Ovary (tissue), 9 donors: ENCODE results near the gene CAMK2D. TPM values are rescaled to one million over a fixed set of nuclear protein-coding genes. Genes with fewer than 3 reads are reported as not detected.
A peak's percentile ranks its signal among the peaks of the same experiment; 100 is the strongest.

Experiments
- DNase-seq, 5 donors: peaks; one replicate each; pipeline ENCODE4 v3.0.0-alpha.2; 2019 to 2020
- H3K27ac ChIP-seq, 2 donors: fragments of 200-600 bp; one replicate each; pipeline versions ENCODE4 v1.5.1 to v1.8.0; 2019 to 2022
- H3K27me3 ChIP-seq: fragments of 200-600 bp; one replicate; pipeline ENCODE4 v1.8.0; 2022
- H3K36me3 ChIP-seq: fragments of 200-600 bp; sonication (generic); one replicate; pipeline ENCODE4 v1.5.1; 2019
- H3K4me1 ChIP-seq: one replicate; pipeline ENCODE4 v1.8.1; 2013; ENCODE audit warnings: mild to moderate bottlenecking, moderate library complexity; ENCODE audit not compliant: insufficient read depth
- H3K4me3 ChIP-seq: fragments of 200-600 bp; sonication (generic); one replicate; pipeline ENCODE4 v1.5.1; 2017
- H3K9me3 ChIP-seq, 2 donors: fragments of 200-600 bp in 1 of 2; sonication (generic) in 1 of 2; one replicate each; pipeline versions ENCODE4 v1.5.1 to v1.8.1; 2013 to 2019; ENCODE audit warnings: mild to moderate bottlenecking in 1 of 2, moderate library complexity in 1 of 2
- EP300 ChIP-seq: sonication (generic); formaldehyde crosslinking; IDR thresholded peaks from one replicate; pipeline ENCODE4 v1.6.1; 2017; ENCODE audit warnings: antibody characterized with exemption
- POLR2A ChIP-seq: fragments of 450-650 bp; IDR thresholded peaks from one replicate; pipeline ENCODE4 v1.6.1; 2017; ENCODE audit warnings: antibody characterized with exemption, mild to moderate bottlenecking, moderate library complexity
- WGBS, 3 donors: extraction: QIAGEN DNeasy Blood & Tissue Kit in 1 of 3; methylation state at CpG; one replicate each; pipeline versions ENCODE4 v1.1.5 to v1.1.7; 2013 to 2017; 5-methylcytosine and 5-hydroxymethylcytosine counted together
- intact Hi-C, 4 donors: fragments of 100-400 bp; cut with DNase I; formaldehyde crosslinking; loops; one replicate each; pipeline versions ENCODE4 v1.11.0 to v1.15.1; 2022 to 2023
- polyA plus RNA-seq, 2 donors: library from polyadenylated mRNA; stranded (reverse); fragments of 200-250 nt in 1 of 2; fragments of 350-450 nt in 1 of 2; fragmentation: Illumina TruSeq in 1 of 2; extraction: RNeasy Lipid Tissue Mini Kit (QIAGEN cat#74804) in 1 of 2; gene quantifications; one replicate each; pipeline ENCODE4 v1.2.3, GENCODE V29; 2013 to 2014
- total RNA-seq, 7 donors: library from RNA; depleted of rRNA in 2 of 7; stranded (reverse); fragments of >200 nt in 2 of 7; fragmentation: NEBNext Ultra II Directional in 3 of 7; extraction: Animal tissue kit (Norgen Biotek cat#: 25700) in 3 of 7; gene quantifications; one replicate each; pipeline versions ENCODE4 v1.1.0 to v1.2.4, GENCODE V29; 2016 to 2023
- TF ChIP-seq, protein P1 (sequence below), 3 donors: fragments of 450-650 bp in 2 of 3; fragments of 200-600 bp in 1 of 3; IDR thresholded peaks; one replicate each; pipeline versions ENCODE4 v1.5.1 to v1.8.0; 2016 to 2022; ENCODE audit warnings: antibody characterized with exemption in 3 of 3, mild to moderate bottlenecking in 1 of 3
- donor health status: DM: no; HTN: no; CAD: no; lungs with moderate emphysema.
- donor health status: DM: no; HTN: no; CAD: no.
- donor health status: Bipolar disorder and iron deficiency.
- donor health status: DM: yes; HTN: yes; CAD: no.
- donor health status: DM: no; HTN: no; CAD: no.
- donor health status: DM: yes; HTN: yes; CAD: no.

CAMK2D gene
- total and polyA plus RNA-seq, 9 donors, result 14.2 to 36.9 (median 32.2) TPM

- Histone ChIP-seq H3K9me3 (no peaks in the 10 kb centered on the region), H3K4me1 (peaks cover 1% of the 10 kb centered on the region)
- 72 to 77% (median 76%) methylated on average over 4 of the region's 4 CpGs for WGBS, 3 donors
Measured at GRCh38 chr4:113582737-113583136, 178.8 kb downstream of the CAMK2D start.

GRCh38 chr4:113579360-113579759 is 182.2 kb downstream of the CAMK2D start:
- Histone ChIP-seq H3K4me3 (no peak overlapping the region), H3K4me1 (peaks cover 2% of the 10 kb centered on the region), H3K27ac (no peak overlapping the region), H3K36me3 (no peaks in the 10 kb centered on the region), H3K27me3 (no peaks in the 10 kb centered on the region), H3K9me3 (no peaks in the 10 kb centered on the region)
- DNase-seq, result no peak
- WGBS, 3 donors, result 79 to 99% (median 82%) methylated on average over 1 of the region's 1 CpG
- TF ChIP-seq EP300 (no peak), POLR2A (no peak)
- intact Hi-C loops, result no loop called here

More at GRCh38 chr4:113582737-113583136, 178.8 kb downstream of the CAMK2D start:
- Histone ChIP-seq H3K36me3 (no peaks in the 10 kb centered on the region), H3K4me3 (no peak overlapping the region), H3K27ac (no peak overlapping the region), H3K27me3 (no peaks in the 10 kb centered on the region)
- TF ChIP-seq, protein P1, sequence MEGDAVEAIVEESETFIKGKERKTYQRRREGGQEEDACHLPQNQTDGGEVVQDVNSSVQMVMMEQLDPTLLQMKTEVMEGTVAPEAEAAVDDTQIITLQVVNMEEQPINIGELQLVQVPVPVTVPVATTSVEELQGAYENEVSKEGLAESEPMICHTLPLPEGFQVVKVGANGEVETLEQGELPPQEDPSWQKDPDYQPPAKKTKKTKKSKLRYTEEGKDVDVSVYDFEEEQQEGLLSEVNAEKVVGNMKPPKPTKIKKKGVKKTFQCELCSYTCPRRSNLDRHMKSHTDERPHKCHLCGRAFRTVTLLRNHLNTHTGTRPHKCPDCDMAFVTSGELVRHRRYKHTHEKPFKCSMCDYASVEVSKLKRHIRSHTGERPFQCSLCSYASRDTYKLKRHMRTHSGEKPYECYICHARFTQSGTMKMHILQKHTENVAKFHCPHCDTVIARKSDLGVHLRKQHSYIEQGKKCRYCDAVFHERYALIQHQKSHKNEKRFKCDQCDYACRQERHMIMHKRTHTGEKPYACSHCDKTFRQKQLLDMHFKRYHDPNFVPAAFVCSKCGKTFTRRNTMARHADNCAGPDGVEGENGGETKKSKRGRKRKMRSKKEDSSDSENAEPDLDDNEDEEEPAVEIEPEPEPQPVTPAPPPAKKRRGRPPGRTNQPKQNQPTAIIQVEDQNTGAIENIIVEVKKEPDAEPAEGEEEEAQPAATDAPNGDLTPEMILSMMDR (IDR thresholded peaks at IDR 0.05), result no peak
- TF ChIP-seq EP300 (no peak), POLR2A (no peak)
- intact Hi-C loops, result no loop called here
- DNase-seq, result no peak

- Histone ChIP-seq H3K4me3 (no peak overlapping the region), H3K9me3 (no peaks in the 10 kb centered on the region), H3K27ac (no peak overlapping the region), H3K27me3 (no peaks in the 10 kb centered on the region), H3K36me3 (no peaks in the 10 kb centered on the region), H3K4me1 (peaks cover 4% of the 10 kb centered on the region)
- WGBS, 3 donors, result 94 to 96% (median 94%) methylated on average over 5 of the region's 5 CpGs
- TF ChIP-seq EP300 (no peak), POLR2A (no peak)
- TF ChIP-seq, protein P1 (IDR thresholded peaks at IDR 0.05), result no peak
- intact Hi-C loops, result no loop called here
- DNase-seq, result no peak
Measured at GRCh38 chr4:113576947-113577678, 184.4 kb downstream of the CAMK2D start.

GRCh38 chr4:113575401-113575800 is 186.1 kb downstream of the CAMK2D start:
- TF ChIP-seq POLR2A (no peak), EP300 (no peak)
- TF ChIP-seq, protein P1 (IDR thresholded peaks at IDR 0.05), result no peak
- no peaks in the 10 kb centered on the region for H3K27me3 ChIP-seq
- no peak overlapping the region for H3K27ac ChIP-seq
- WGBS, 3 donors, result 40 to 44% (median 44%) methylated on average over 2 of the region's 2 CpGs
- H3K4me3 ChIP-seq, result no peak overlapping the region
- H3K9me3 ChIP-seq, result no peaks in the 10 kb centered on the region
- intact Hi-C loops, result no loop called here
- peaks cover 4% of the 10 kb centered on the region for H3K4me1 ChIP-seq
- H3K36me3 ChIP-seq, result no peaks in the 10 kb centered on the region
- DNase-seq, result no peak

GRCh38 chr4:113574636-113575103 is 186.9 kb downstream of the CAMK2D start:
- 7 to 12% (median 7%) methylated on average over 1 of the region's 1 CpG for WGBS, 3 donors
- intact Hi-C loops, result no loop called here
- no peaks in the 10 kb centered on the region for H3K9me3 ChIP-seq
- TF ChIP-seq POLR2A (no peak), EP300 (no peak)
- TF ChIP-seq, protein P1 (IDR thresholded peaks at IDR 0.05), result no peak
- H3K27me3 ChIP-seq, result no peaks in the 10 kb centered on the region
- no peaks in the 10 kb centered on the region for H3K36me3 ChIP-seq
- H3K4me3 ChIP-seq, result no peak overlapping the region
- peaks cover 4% of the 10 kb centered on the region for H3K4me1 ChIP-seq
- H3K27ac ChIP-seq, result peak overlapping the region in 1 of 2 donors; percentile 53
- no peak for DNase-seq
